CD4-positive, alpha-beta T cell treated with Interleukin-4 for 1 hour (primary cell): ENCODE measurements around the gene GPR33.
"Not testable (repeated sequence)": the region's sequence is repeated elsewhere in the genome, so short reads cannot be mapped to it uniquely, and the experiment has no call there.

ENCODE experiments used
- DNase-seq, 2 donors: peaks; one replicate each; pipeline ENCODE4 v3.0.0-alpha.2; 2020 to 2022

GPR33 gene

GRCh38 chr14:31457665-31458659, 29.9 kb downstream of the GPR33 start:
- no peak for DNase-seq

DNA sequence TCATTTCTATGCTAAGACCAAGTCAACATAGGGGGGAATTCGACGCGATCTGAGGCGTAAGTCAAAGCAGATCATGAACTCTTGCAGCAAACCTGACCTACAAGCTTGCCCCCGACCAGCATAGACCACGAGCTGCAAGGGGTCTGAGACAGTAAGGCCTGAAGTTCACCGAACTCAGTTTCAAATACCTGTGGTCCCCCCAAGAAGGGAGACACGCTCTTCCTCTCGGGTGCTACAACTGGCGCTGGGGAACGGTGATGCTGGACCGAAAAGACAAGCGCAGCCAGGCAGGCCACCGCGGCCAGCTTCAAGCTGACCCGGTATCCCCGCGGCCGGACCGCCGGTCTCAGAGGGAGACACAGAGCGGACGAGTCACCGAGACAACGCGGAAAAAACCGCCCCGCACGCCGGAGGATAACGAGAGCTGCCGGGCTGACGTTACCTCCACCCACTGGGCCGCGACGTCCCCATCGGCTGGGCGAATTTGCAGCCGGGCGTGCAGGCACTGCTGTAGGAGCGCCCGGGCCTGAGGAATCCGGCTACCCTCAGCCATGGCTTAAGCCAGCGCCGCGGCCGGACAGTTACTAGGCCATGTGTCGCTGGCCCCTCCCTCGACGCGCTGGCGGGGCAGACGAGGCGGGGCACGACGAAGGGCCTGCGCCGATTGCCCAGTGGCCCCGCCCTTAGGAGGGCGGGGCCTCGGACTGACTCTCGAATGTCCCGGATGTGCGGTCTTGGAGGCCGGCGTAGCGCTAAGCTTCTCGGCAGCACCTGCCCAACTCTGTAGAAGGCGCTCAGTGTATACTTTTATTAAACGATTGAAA, 30.8 kb downstream of the GPR33 start, which contains the start of gene DTD2:
DTD2 (minus strand) TSS at position 666 of the 824 bp plus-strand sequence; CDS start at position 553, 113 bp downstream.
- DNase-seq = peak; percentile 92 to 93

- peak in 1 of 2 donors; percentile 37 for DNase-seq
Measured at GRCh38 chr14:31449971-31450610, 37.7 kb downstream of the GPR33 start.

GRCh38 chr14:31449136-31449535, 38.7 kb downstream of the GPR33 start:
- DNase-seq = no peak

DNA sequence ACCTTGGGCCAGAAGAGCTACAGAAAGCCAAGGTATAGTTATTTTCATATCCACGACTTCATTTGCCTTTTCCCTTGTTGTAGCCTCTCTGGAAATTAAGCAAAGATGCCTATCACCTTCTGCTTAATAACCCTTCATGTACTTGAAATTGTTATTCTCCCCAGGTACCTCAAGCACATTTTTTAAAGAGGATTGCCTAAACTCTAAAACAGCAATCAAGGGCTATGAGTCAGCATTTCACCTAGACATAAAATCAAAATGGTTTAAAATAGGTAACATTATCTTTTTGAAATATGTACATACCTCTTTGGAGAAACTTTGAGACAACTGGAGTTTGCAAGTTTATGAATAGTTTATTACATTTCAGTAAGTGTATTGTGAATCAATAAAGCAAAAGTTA, 42.1 kb downstream of the GPR33 start:
- DNase-seq = no peak

DNA sequence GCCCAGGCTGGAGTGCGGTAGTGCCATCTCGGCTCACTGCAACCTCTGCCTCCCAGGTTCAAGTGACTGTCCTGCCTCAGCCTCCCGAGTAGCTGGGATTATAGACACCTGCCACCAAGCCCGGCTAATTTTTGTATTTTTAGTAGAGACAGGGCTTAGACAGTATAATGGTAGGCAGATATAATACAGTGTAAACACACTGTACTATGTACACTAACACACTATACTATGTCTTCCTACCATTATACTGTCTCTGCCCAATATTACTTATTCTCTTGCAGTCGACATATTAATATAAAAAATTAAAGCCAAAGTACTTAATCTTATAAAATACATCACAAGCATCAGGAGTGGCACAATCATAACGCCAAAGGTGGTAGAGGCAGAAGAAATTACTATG, 45.6 kb downstream of the GPR33 start:
- no peak for DNase-seq

DNA sequence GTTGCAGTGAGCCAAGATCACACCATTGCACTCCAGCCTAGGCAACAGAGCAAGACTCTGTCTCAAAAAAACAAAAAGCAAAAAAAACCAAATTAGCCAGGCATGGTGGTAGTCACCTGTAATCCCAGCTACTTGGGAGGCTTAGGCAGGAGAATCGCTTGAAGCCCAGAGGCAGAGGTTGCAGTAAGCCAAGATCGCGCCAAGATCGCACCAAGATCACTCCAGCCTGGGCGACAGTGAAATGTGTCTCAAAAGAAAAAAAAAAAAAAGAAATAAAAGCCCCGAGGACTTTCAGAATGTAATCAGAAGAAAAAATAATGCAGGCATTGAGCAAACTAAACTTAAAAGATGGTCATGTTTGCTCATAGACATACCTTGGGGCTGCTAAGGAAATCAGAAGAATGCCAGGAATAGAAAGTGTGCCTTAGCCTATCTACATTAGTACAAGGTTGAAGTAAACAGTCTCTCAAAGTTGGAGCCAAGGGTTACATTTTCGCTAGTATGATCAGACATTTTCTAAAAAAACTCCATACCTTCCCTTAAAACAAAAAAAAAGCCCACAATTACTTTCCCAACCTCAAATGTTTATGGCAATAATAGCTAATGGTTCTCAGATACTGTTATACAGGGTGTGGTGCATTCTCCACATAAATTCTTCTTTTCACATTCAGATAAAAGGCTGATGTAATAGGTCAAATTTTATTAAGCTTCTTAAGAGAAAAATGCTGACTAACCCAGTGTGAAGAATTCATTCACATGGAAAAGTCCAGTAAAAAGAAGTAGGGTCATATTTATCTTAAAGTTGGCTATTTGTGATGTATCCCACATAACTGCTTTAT, 46.3 kb downstream of the GPR33 start:
- no peak for DNase-seq

- DNase-seq = no peak
Measured at GRCh38 chr14:31440280-31440679, 47.6 kb downstream of the GPR33 start.

GRCh38 chr14:31439561-31439960, 48.3 kb downstream of the GPR33 start:
- DNase-seq = no peak

- DNase-seq = not testable (repeated sequence)
Measured at GRCh38 chr14:31437045-31437691, 50.7 kb downstream of the GPR33 start.

DNA sequence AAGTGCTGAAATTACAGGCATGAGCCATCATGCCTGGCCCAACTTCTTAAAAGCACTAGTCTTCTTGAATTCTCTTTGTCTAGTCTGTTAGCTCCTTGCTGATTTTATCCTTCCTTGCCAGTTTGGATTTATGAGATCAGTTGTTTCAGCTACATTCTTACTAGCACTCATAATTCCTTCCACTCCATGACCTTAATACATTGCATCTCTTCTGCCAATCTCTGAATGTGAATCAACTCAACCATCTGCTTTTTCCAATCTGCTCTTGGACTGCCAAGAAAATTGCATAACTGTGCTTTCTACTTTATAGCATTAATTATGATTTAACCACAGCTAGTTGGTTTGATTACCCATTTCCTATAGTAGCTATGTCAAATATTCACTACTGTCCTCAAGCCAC, 52.6 kb downstream of the GPR33 start:
- no peak for DNase-seq
